ENCODE measurements around the gene SPDYE5.
"Not testable (repeated sequence)": the region's sequence is repeated elsewhere in the genome, so short reads cannot be mapped to it uniquely, and the experiment has no call there.

Gene SPDYE5

GRCh38 chr7:75485355-75485978 lies 6.7 kb upstream of the SPDYE5 start:
- Histone ChIP-seq H3K4me3 (ENCODE audit: low read depth, low read length) (peak overlapping the region; percentile 77), H3K27ac (ENCODE audit: extremely low read depth, low read depth, low read length) (peak overlapping the region; percentile 77; the same call in 1 of the 2 replicates)
- POLR2A ChIA-PET; H3K36me3 ChIP-seq (ENCODE audit: control insufficient read depth in 2 of 2, insufficient read depth in 1 of 2, low read length in 2 of 2); CTCF ChIA-PET; H3K9me3 ChIP-seq (ENCODE audit: control insufficient read depth, insufficient read depth, low read depth, low read length); H3K4me1 ChIP-seq (ENCODE audit: control insufficient read depth, insufficient read depth, low read length): not testable (repeated sequence)

- H3K36me3 ChIP-seq (ENCODE audit: control insufficient read depth in 2 of 2, insufficient read depth in 1 of 2, low read length in 2 of 2); H3K9me3 ChIP-seq (ENCODE audit: control insufficient read depth, insufficient read depth, low read depth, low read length); POLR2A ChIA-PET; H3K4me1 ChIP-seq (ENCODE audit: control insufficient read depth, insufficient read depth, low read length); CTCF ChIA-PET: not testable (repeated sequence)
- Histone ChIP-seq H3K4me3 (ENCODE audit: low read depth, low read length) (peak within 1 kb of the TSS; percentile 77), H3K27ac (ENCODE audit: extremely low read depth, low read depth, low read length) (peak within 1 kb of the TSS; percentile 77)
- TF ChIP-seq ZBTB20 (tag by site-specific recombination; IDR thresholded peaks at IDR 0.05) (peak; percentile 85), ZNF501 (tag by site-specific recombination; IDR thresholded peaks at IDR 0.05) (0 out of 2 replicates have a peak, but pooled peaks have one; percentile 23), GLIS2 (tag by site-specific recombination; IDR thresholded peaks at IDR 0.05) (0 out of 2 replicates have a peak, but pooled peaks have one; percentile 37), ZNF335 (tag by site-specific recombination; conservative IDR thresholded peaks at IDR 0.05) (peak; percentile 59), GLIS1 (tag by site-specific recombination; IDR thresholded peaks at IDR 0.05) (peak; percentile 13; the same call in 1 of the 2 replicates), ZBTB17 (tag by site-specific recombination; IDR thresholded peaks at IDR 0.05) (peak; percentile 55; the same call in 1 of the 2 replicates), SP2 (tag by site-specific recombination; IDR thresholded peaks at IDR 0.05) (peak; percentile 68), ZBTB48 (tag by site-specific recombination; IDR thresholded peaks at IDR 0.05) (peak; percentile 97), PBX3 (CRISPR knock-in tag; IDR thresholded peaks at IDR 0.05) (0 out of 2 replicates have a peak, but pooled peaks have one; percentile 29), EGR2 (tag by site-specific recombination; IDR thresholded peaks at IDR 0.05; ENCODE audit: low read depth) (peak; percentile 37; the same call in 1 of the 2 replicates), ZNF76 (tag by site-specific recombination; IDR thresholded peaks at IDR 0.05; ENCODE audit: borderline replicate concordance, low read depth) (peak; percentile 60; the same call in 1 of the 2 replicates), WT1 (tag by site-specific recombination; IDR thresholded peaks at IDR 0.05) (0 out of 2 replicates have a peak, but pooled peaks have one; percentile 14), ZNF518A (tag by site-specific recombination; conservative IDR thresholded peaks at IDR 0.05; ENCODE audit: low read depth) (0 out of 2 replicates have a peak, but pooled peaks have one; percentile 26), ZXDB (tag by site-specific recombination; IDR thresholded peaks at IDR 0.05) (0 out of 2 replicates have a peak, but pooled peaks have one; percentile 17)
- TF ChIP-seq, protein P1, sequence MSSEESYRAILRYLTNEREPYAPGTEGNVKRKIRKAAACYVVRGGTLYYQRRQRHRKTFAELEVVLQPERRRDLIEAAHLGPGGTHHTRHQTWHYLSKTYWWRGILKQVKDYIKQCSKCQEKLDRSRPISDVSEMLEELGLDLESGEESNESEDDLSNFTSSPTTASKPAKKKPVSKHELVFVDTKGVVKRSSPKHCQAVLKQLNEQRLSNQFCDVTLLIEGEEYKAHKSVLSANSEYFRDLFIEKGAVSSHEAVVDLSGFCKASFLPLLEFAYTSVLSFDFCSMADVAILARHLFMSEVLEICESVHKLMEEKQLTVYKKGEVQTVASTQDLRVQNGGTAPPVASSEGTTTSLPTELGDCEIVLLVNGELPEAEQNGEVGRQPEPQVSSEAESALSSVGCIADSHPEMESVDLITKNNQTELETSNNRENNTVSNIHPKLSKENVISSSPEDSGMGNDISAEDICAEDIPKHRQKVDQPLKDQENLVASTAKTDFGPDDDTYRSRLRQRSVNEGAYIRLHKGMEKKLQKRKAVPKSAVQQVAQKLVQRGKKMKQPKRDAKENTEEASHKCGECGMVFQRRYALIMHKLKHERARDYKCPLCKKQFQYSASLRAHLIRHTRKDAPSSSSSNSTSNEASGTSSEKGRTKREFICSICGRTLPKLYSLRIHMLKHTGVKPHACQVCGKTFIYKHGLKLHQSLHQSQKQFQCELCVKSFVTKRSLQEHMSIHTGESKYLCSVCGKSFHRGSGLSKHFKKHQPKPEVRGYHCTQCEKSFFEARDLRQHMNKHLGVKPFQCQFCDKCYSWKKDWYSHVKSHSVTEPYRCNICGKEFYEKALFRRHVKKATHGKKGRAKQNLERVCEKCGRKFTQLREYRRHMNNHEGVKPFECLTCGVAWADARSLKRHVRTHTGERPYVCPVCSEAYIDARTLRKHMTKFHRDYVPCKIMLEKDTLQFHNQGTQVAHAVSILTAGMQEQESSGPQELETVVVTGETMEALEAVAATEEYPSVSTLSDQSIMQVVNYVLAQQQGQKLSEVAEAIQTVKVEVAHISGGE (tag by site-specific recombination; conservative IDR thresholded peaks at IDR 0.05; ENCODE audit: low read depth): peak; percentile 91
- TF ChIP-seq, protein P2, sequence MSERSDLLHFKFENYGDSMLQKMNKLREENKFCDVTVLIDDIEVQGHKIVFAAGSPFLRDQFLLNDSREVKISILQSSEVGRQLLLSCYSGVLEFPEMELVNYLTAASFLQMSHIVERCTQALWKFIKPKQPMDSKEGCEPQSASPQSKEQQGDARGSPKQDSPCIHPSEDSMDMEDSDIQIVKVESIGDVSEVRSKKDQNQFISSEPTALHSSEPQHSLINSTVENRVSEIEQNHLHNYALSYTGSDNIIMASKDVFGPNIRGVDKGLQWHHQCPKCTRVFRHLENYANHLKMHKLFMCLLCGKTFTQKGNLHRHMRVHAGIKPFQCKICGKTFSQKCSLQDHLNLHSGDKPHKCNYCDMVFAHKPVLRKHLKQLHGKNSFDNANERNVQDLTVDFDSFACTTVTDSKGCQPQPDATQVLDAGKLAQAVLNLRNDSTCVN (tag by site-specific recombination; optimal IDR thresholded peaks at IDR 0.05): peak; percentile 90
Measured at GRCh38 chr7:75485979-75486643, 6.0 kb upstream of the SPDYE5 start, which contains the start of gene POM121C. Gene POM121C, minus strand, starts transcription at chr7:75486299. Its CDS starts 44,803 bp downstream, at chr7:75441496.

DNA sequence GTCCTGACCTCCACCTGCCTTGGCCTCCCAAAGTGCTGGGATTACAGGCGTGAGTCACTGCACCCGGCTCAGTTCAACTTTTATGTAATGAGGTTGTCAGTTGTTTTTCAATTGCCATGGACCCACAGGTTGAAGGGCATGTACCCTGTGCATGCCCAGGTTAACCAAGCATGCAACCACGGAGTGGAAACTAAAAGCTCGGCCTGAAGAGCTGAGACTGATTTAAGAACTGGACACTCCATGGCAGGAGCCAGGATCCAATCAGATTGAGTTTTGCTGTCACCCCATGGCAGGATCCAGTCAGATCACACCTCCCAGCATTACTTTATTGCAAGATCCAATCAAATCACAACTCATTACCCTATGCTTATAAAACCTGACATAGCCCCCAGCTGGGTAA lies 16.9 kb downstream of the SPDYE5 start:
- H3K36me3 ChIP-seq (ENCODE audit: control insufficient read depth in 2 of 2, insufficient read depth in 1 of 2, low read length in 2 of 2); POLR2A ChIA-PET; CTCF ChIA-PET; H3K9me3 ChIP-seq (ENCODE audit: control insufficient read depth, insufficient read depth, low read depth, low read length); H3K27ac ChIP-seq (ENCODE audit: extremely low read depth, low read depth, low read length); H3K4me1 ChIP-seq (ENCODE audit: control insufficient read depth, insufficient read depth, low read length); H3K4me3 ChIP-seq (ENCODE audit: low read depth, low read length): not testable (repeated sequence)
